ENCODE measurements around the gene LRIT1. TPM values are rescaled to one million over a fixed set of nuclear protein-coding genes. Genes with fewer than 3 reads are reported as not detected.

LRIT1 gene
- total RNA-seq, 1 experiment from 2014 or later, result not detected

GRCh38 chr10:84258034-84258695, 16.8 kb upstream of the LRIT1 start:
- TF ChIP-seq TEAD1 (CRISPR knock-in tag; IDR thresholded peaks at IDR 0.05) (no peak), USF1 (CRISPR knock-in tag; IDR thresholded peaks at IDR 0.05) (no peak)
- Mint-ChIP-seq H3K9me3 (peaks cover 5% of the 10 kb centered on the region; the same call in 1 of the 2 replicates), H3K27me3 (ENCODE audit: low read depth) (peaks cover 17% of the 10 kb centered on the region), H3K27ac (no peak overlapping the region), H3K4me1 (0 out of 2 replicates have a peak, but pooled peaks cover 3% of the 10 kb centered on the region), H3K36me3 (no peaks in the 10 kb centered on the region), H3K4me3 (no peak overlapping the region)
- no peak for DNase-seq (ENCODE audit: low spot score)
- ChIA-PET CTCF (interaction anchor here (1.7 to 4.5 kb wide), 6 partner anchors 8 to 279 kb away, joined by 6 to 48 read pairs (median 20); partner anchors contain the start of gene CCSER2), POLR2A (no interaction called here)
- ATAC-seq, result no peak

GRCh38 chr10:84257343-84258020, 16.1 kb upstream of the LRIT1 start:
- ChIA-PET CTCF (interaction anchor here (0.7 to 4.5 kb wide), 36 partner anchors 8 to 408 kb away, joined by 3 to 48 read pairs (median 6); partner anchors contain the start of genes CCSER2, CDHR1 and RGR), POLR2A (interaction anchor here (0.8 kb wide), 1 partner anchor 71 kb away, joined by 3 read pairs; no protein-coding TSS in a partner anchor)
- no peak overlapping the region for H3K4me3 Mint-ChIP-seq
- 0 out of 2 replicates have a peak, but pooled peaks cover 3% of the 10 kb centered on the region for H3K4me1 Mint-ChIP-seq
- H3K36me3 Mint-ChIP-seq, result no peaks in the 10 kb centered on the region
- peaks cover 5% of the 10 kb centered on the region; the same call in 1 of the 2 replicates for H3K9me3 Mint-ChIP-seq
- H3K27ac Mint-ChIP-seq, result no peak overlapping the region
- ATAC-seq (no peak), DNase-seq (ENCODE audit: low spot score) (no peak)
- TF ChIP-seq ZSCAN18 (CRISPR knock-in tag; IDR thresholded peaks at IDR 0.05) (no peak), NFYB (CRISPR knock-in tag; conservative IDR thresholded peaks at IDR 0.05; ENCODE audit: low read depth) (no peak), USF2 (CRISPR knock-in tag; IDR thresholded peaks at IDR 0.05) (no peak), SP1 (CRISPR knock-in tag; conservative IDR thresholded peaks at IDR 0.05) (peak; percentile 8; the same call in 1 of the 2 replicates), ETV6 (CRISPR knock-in tag; IDR thresholded peaks at IDR 0.05) (no peak)
- peaks cover 17% of the 10 kb centered on the region for H3K27me3 Mint-ChIP-seq (ENCODE audit: low read depth)

- DNase-seq (ENCODE audit: low spot score) (peak; percentile 84), ATAC-seq (peak; percentile 95)
- Mint-ChIP-seq H3K4me1 (0 out of 2 replicates have a peak, but pooled peaks cover 3% of the 10 kb centered on the region), H3K27ac (no peak overlapping the region), H3K27me3 (ENCODE audit: low read depth) (peaks cover 17% of the 10 kb centered on the region), H3K4me3 (no peak overlapping the region), H3K9me3 (peaks cover 5% of the 10 kb centered on the region; the same call in 1 of the 2 replicates), H3K36me3 (no peaks in the 10 kb centered on the region)
- POLR2A ChIA-PET, result interaction anchor here (0.8 kb wide), 1 partner anchor 71 kb away, joined by 3 read pairs; no protein-coding TSS in a partner anchor
- CTCF ChIA-PET, result interaction anchor here (0.6 to 4.5 kb wide), 49 partner anchors 8 to 409 kb away, joined by 3 to 48 read pairs (median 4); partner anchors contain the start of genes CCSER2, CDHR1 and RGR
- TF ChIP-seq NFATC4 (CRISPR knock-in tag; IDR thresholded peaks at IDR 0.05), result no peak
- no peak for TF ChIP-seq STAT6 (CRISPR knock-in tag; conservative IDR thresholded peaks at IDR 0.05; ENCODE audit: low read depth)
- TF ChIP-seq JAZF1 (CRISPR knock-in tag; IDR thresholded peaks at IDR 0.05), result no peak
- no peak for TF ChIP-seq USF2 (CRISPR knock-in tag; IDR thresholded peaks at IDR 0.05)
- 0 out of 2 replicates have a peak, but pooled peaks have one; percentile 69 for TF ChIP-seq E2F5 (CRISPR knock-in tag; IDR thresholded peaks at IDR 0.05)
- TF ChIP-seq SP1 (CRISPR knock-in tag; conservative IDR thresholded peaks at IDR 0.05), result peak; percentile 44
- TF ChIP-seq MYBL2 (CRISPR knock-in tag; IDR thresholded peaks at IDR 0.05), result no peak
- TF ChIP-seq ZNF281 (CRISPR knock-in tag; IDR thresholded peaks at IDR 0.05), result 0 out of 2 replicates have a peak, but pooled peaks have one; percentile 40
- no peak for TF ChIP-seq TP53 (CRISPR knock-in tag; IDR thresholded peaks at IDR 0.05)
Observed at GRCh38 chr10:84256510-84257342, 15.4 kb upstream of the LRIT1 start.
